HepG2 (cell line): ENCODE results near the gene GPC3. TPM values are rescaled to one million over a fixed set of nuclear protein-coding genes. Genes with fewer than 3 reads are reported as not detected.
A peak's percentile ranks its signal among the peaks of the same experiment; 100 is the strongest.

Source experiments
- ATAC-seq: fragments of 200-7000 bp; cut with Tn5 transposase; 3 replicates; pipeline ENCODE4 v1.9.1; 2020; ENCODE audit warnings: mild to moderate bottlenecking, moderate library complexity
- BruUV-seq: library from RNA; stranded (reverse); fragments of 400-500 nt; replicated peaks from 2 replicates; lab custom pipeline; 2021; lab: Mats Ljungman, UMichigan
- CTCF ChIA-PET: fragments of 300-600 bp; formaldehyde crosslinking; extraction: SDS; loops from one replicate; lab custom pipeline; 2021; ENCODE audit warnings: low total read pairs, inconsistent platforms, low intra/inter-chr PET ratio; lab: Yijun Ruan, JAX
- POLR2A ChIA-PET: fragments of 350-600 bp; sonication (Branson Sonifier 250); formaldehyde crosslinking; loops from one replicate; lab custom pipeline; 2020; ENCODE audit warnings: antibody characterized with exemption, inconsistent platforms; lab: Yijun Ruan, JAX
- DNase-seq: peaks from one replicate; pipeline ENCODE4 v3.0.0-alpha.2; 2015; ENCODE audit warnings: low spot score
- FAIRE-seq: peaks from 3 replicates; lab custom pipeline; 2011; peaks lifted over from hg19 to GRCh38; lab: Jason Lieb, UNC
- H2AFZ ChIP-seq: one replicate; pipeline ENCODE4 v1.6.1; 2011; ENCODE audit warnings: low read length, inconsistent platforms
- H3K27ac ChIP-seq: fragments of 300-600 bp; 3 replicates; pipeline ENCODE4 v1.8.0; 2011; ENCODE audit warnings: mixed run types, mild to moderate bottlenecking, mixed read lengths, low read length, inconsistent platforms; ENCODE audit not compliant: insufficient read depth; ENCODE audit errors: extremely low read length
- H3K27me3 ChIP-seq, 2 experiments: fragments of 200-600 bp in 1 of 2; 2 replicates in 1 of 2; 3 replicates in 1 of 2; pipeline versions ENCODE4 v1.6.0 to v1.8.0; 2011; ENCODE audit warnings: low read length in 2 of 2, mild to moderate bottlenecking in 2 of 2, moderate library complexity in 2 of 2, inconsistent platforms in 1 of 2; ENCODE audit not compliant: insufficient read depth in 2 of 2, control insufficient read depth in 1 of 2
- H3K36me3 ChIP-seq, 2 experiments: fragments of 200-600 bp in 1 of 2; replicated peaks in 1 of 2; 2 replicates in 1 of 2; 3 replicates in 1 of 2; pipeline versions ENCODE4 v1.5.1 to v1.8.0; 2011; ENCODE audit warnings: low read length in 2 of 2, inconsistent platforms in 1 of 2; ENCODE audit not compliant: insufficient read depth in 2 of 2, control insufficient read depth in 1 of 2
- H3K4me1 ChIP-seq: 2 replicates; pipeline ENCODE4 v1.5.1; 2012; ENCODE audit warnings: low read length, inconsistent platforms; ENCODE audit not compliant: insufficient read depth
- H3K4me2 ChIP-seq: 2 replicates; pipeline ENCODE4 v1.6.0; 2011; ENCODE audit warnings: low read depth, low read length, inconsistent platforms
- H3K4me3 ChIP-seq, 3 experiments: fragments of 200-600 bp in 1 of 3; sonication (generic), shearing (Covaris generic) in 1 of 3; replicated peaks in 1 of 3; 2 replicates each; pipeline ENCODE4 v1.5.1; 2011 to 2016; ENCODE audit warnings: low read length in 3 of 3, inconsistent platforms in 2 of 3, low read depth in 2 of 3, mild to moderate bottlenecking in 2 of 3, control low read depth in 1 of 3, mixed read lengths in 1 of 3; ENCODE audit not compliant: insufficient read depth in 1 of 3
- H3K79me2 ChIP-seq: one replicate; pipeline ENCODE4 v1.6.1; 2011; ENCODE audit warnings: low read length, inconsistent platforms; ENCODE audit not compliant: insufficient read depth
- H3K9ac ChIP-seq: 2 replicates; pipeline ENCODE4 v1.6.0; 2011; ENCODE audit warnings: mild to moderate bottlenecking, low read depth, low read length, inconsistent platforms; ENCODE audit not compliant: insufficient read depth
- H3K9me3 ChIP-seq: 2 replicates; pipeline ENCODE4 v1.5.1; 2012; ENCODE audit warnings: mild to moderate bottlenecking, low read length
- H4K20me1 ChIP-seq: 2 replicates; pipeline ENCODE4 v1.6.0; 2011; ENCODE audit warnings: inconsistent platforms, mild to moderate bottlenecking, low read length, moderate library complexity; ENCODE audit not compliant: insufficient read depth
- ARNT2 ChIP-seq: sonication (generic); formaldehyde crosslinking; IDR thresholded peaks from 2 replicates; pipeline ENCODE4 v1.8.0; 2022; ENCODE audit warnings: mild to moderate bottlenecking, low read depth, missing genetic modification reagents, moderate library complexity
- CENPX ChIP-seq: sonication (generic); formaldehyde crosslinking; IDR thresholded peaks from 2 replicates; pipeline ENCODE4 v1.9.0; 2021; ENCODE audit warnings: mild to moderate bottlenecking, missing genetic modification reagents, moderate library complexity
- FOXO1 ChIP-seq: sonication (generic); formaldehyde crosslinking; IDR thresholded peaks from 2 replicates; pipeline ENCODE4 v1.4.0; 2020; ENCODE audit warnings: missing genetic modification reagents
- MAFF ChIP-seq: IDR thresholded peaks from 2 replicates; pipeline ENCODE4 v1.6.1; 2011; ENCODE audit warnings: low read depth, low read length, improper control_type of control experiment
- MAFK ChIP-seq, 2 experiments: IDR thresholded peaks in 1 of 2; conservative IDR thresholded peaks in 1 of 2; 2 replicates each; pipeline ENCODE4 v1.6.1; 2011; ENCODE audit warnings: improper control_type of control experiment in 2 of 2, low read length in 2 of 2
- MBNL3 ChIP-seq: fragments of 250-450 bp; sonication (Bioruptor Pico); conservative IDR thresholded peaks from 2 replicates; pipeline ENCODE4 v1.8.0; 2022; ENCODE audit warnings: mild to moderate bottlenecking, inconsistent platforms
- POLR2G ChIP-seq: fragments of 200-400 bp; formaldehyde crosslinking; IDR thresholded peaks from 2 replicates; pipeline ENCODE4 v1.6.1; 2018; ENCODE audit warnings: mild to moderate bottlenecking, low read depth, low read length, moderate library complexity
- RBM22 ChIP-seq: fragments of 200-400 bp; formaldehyde crosslinking; optimal IDR thresholded peaks from 2 replicates; pipeline ENCODE3; 2017; ENCODE audit warnings: mild to moderate bottlenecking, low read length, moderate library complexity
- SOX13 ChIP-seq, 3 experiments: fragments of 450-650 bp in 1 of 3; sonication (generic) in 1 of 3; formaldehyde crosslinking in 1 of 3; IDR thresholded peaks in 2 of 3; conservative IDR thresholded peaks in 1 of 3; 2 replicates each; pipeline versions ENCODE4 v1.5.0 to v1.6.1; 2016 to 2020; ENCODE audit warnings: antibody characterized with exemption in 1 of 3, mild to moderate bottlenecking in 1 of 3, missing compliant biosample characterization in 1 of 3, missing genetic modification reagents in 1 of 3, moderate library complexity in 1 of 3
- WGBS: methylation state at CpG from one replicate; pipeline ENCODE4 v1.1.6; 2017; ENCODE audit warnings: low lambda C conversion rate; 5-methylcytosine and 5-hydroxymethylcytosine counted together
- in situ Hi-C: cut with HindIII; loops from 2 replicates; pipeline ENCODE4 v1.10.0; 2017; ENCODE audit warnings: low pct_unique_long_range_greater_than_20kb; ENCODE audit not compliant: extremely low pct_ligation_motif_present
- intact Hi-C: fragments of 100-400 bp; cut with micrococcal nuclease; formaldehyde crosslinking; loops from one replicate; pipeline ENCODE4 v1.10.0; 2022; ENCODE audit not compliant: unreplicated experiment
- polyA plus RNA-seq, 8 experiments: library from polyadenylated mRNA; depleted of rRNA in 3 of 8; stranded (reverse) in 7 of 8; unstranded in 1 of 8; fragments of >200 nt; fragmentation: Illumina TruSeq in 4 of 8; extraction: Trizol in 4 of 8; gene quantifications; 2 replicates each; pipeline versions ENCODE4 v1.2.1 to v1.2.3, GENCODE V29; 2011 to 2016; ENCODE audit warnings: low read depth in 4 of 8, missing spikeins in 1 of 8, mixed read lengths in 1 of 8; ENCODE audit not compliant: insufficient read depth in 1 of 8
- total RNA-seq, 5 experiments: library from RNA; depleted of rRNA; stranded (reverse); fragments of >200 nt; fragmentation: Illumina TruSeq; extraction: Trizol; gene quantifications; 2 replicates each; pipeline ENCODE4 v1.2.3, GENCODE V29; 2016; ENCODE audit warnings: low read depth in 1 of 5
- TF ChIP-seq, protein P1 (sequence below): sonication (generic); formaldehyde crosslinking; IDR thresholded peaks from 2 replicates; pipeline ENCODE4 v1.4.0; 2020; ENCODE audit warnings: missing genetic modification reagents

Gene GPC3
- total and polyA plus RNA-seq, 2 of the 13 experiments (the other 11 are each of a cell fraction or from before 2014, with no cell fraction given) = 1,799 to 3,263 TPM

DNA sequence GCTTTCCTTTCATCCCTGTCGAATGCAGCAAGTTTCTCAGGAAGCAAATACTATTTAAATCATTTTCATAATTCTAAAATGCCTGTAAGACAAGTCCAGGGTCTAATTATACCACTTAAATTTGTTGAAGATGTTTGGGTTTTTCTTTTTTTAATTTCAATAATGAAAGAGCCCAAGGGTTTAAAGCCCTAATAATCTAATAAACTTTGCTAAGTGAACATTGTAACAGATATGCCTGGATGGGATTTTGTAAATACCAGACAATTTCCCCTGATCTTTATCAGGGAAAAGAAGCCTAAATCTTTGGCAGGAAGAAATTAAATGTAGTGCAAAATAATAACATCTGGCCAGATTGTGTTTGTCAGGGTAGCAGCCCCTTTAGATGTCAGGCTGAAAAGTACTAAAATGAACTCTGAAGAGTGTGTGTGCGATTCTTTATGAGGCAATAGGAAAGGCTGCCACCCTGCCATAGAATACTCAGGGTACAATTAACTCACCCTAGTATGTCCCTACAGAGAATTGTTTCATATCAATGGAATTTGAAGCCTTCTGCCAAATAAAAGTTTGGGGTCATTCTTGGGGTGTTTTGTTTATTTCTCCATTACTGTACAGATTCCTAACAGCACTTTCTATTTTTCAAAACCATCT lies 45.6 kb downstream of the GPC3 start:
- BruUV-seq = no TSS peak
- Histone ChIP-seq H3K27ac (no peak overlapping the region), H3K9ac (no peak overlapping the region), H3K79me2 (peaks cover 92% of the 10 kb centered on the region), H3K4me1 (peaks cover 66% of the 10 kb centered on the region), H2AFZ (no peak overlapping the region), H3K27me3 (no peaks in the 10 kb centered on the region), H3K36me3 (peaks cover 4 to 18% of the 10 kb centered on the region in 2 experiments; a peak in 3 of 5 replicates), H4K20me1 (peaks cover 85% of the 10 kb centered on the region), H3K4me2 (no peak overlapping the region), H3K9me3 (no peaks in the 10 kb centered on the region), H3K4me3 (no peak overlapping the region)
- FAIRE-seq (no peak), DNase-seq (no peak), ATAC-seq (no peak)
- in situ Hi-C loops = no loop called here
- 90% methylated on average over 2 of the region's 2 CpGs for WGBS
- POLR2A ChIA-PET = no interaction called here
- CTCF ChIA-PET = no interaction called here
- intact Hi-C loops = no loop called here
- TF ChIP-seq, protein P1, sequence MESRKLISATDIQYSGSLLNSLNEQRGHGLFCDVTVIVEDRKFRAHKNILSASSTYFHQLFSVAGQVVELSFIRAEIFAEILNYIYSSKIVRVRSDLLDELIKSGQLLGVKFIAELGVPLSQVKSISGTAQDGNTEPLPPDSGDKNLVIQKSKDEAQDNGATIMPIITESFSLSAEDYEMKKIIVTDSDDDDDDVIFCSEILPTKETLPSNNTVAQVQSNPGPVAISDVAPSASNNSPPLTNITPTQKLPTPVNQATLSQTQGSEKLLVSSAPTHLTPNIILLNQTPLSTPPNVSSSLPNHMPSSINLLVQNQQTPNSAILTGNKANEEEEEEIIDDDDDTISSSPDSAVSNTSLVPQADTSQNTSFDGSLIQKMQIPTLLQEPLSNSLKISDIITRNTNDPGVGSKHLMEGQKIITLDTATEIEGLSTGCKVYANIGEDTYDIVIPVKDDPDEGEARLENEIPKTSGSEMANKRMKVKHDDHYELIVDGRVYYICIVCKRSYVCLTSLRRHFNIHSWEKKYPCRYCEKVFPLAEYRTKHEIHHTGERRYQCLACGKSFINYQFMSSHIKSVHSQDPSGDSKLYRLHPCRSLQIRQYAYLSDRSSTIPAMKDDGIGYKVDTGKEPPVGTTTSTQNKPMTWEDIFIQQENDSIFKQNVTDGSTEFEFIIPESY (CRISPR knock-in tag) = no peak
- TF ChIP-seq RBM22 = peak; percentile 49

DNA sequence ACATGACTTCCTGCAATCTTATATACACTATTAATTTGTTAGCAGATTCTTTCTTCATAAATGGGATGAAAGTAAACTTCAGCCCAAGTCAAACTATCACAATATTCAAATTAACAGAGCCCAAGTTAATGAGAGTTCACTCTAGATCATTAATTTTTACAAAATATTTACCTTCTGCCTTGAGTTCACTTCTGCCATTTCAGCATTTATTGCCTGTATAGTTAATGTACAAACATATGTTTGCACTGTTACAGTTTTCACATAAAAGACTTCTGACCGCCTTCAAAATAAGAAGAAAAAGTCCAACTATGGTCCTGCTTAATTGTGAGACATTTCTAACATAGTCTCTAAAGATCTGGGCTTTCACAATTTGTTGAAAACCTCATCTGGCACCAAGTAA lies 46.9 kb downstream of the GPC3 start:
- TF ChIP-seq CENPX (CRISPR knock-in tag) = no peak
- TF ChIP-seq SOX13 (IDR thresholded peaks at IDR 0.05) = no peak
- no peak for TF ChIP-seq SOX13 (CRISPR knock-in tag; conservative IDR thresholded peaks at IDR 0.05 in 1 of 2, IDR thresholded peaks at IDR 0.05 in 1 of 2)
- TF ChIP-seq ARNT2 (CRISPR knock-in tag) = no peak
- TF ChIP-seq POLR2G = no peak
- peak; percentile 84 for TF ChIP-seq MAFK (conservative IDR thresholded peaks at IDR 0.05 in 1 of 2, IDR thresholded peaks at IDR 0.05 in 1 of 2; ENCODE audit: low read length in 2 of 2)
- TF ChIP-seq MAFF = peak; percentile 82
- no peak for TF ChIP-seq MBNL3 (CRISPR knock-in tag)
- TF ChIP-seq FOXO1 (CRISPR knock-in tag) = no peak
- Histone ChIP-seq H3K27me3 (no peaks in the 10 kb centered on the region), H3K27ac (no peak overlapping the region), H3K9me3 (no peaks in the 10 kb centered on the region), H3K4me3 (no peak overlapping the region), H2AFZ (no peak overlapping the region), H3K4me2 (no peak overlapping the region), H4K20me1 (peaks cover 74% of the 10 kb centered on the region), H3K79me2 (peaks cover 82% of the 10 kb centered on the region), H3K4me1 (peaks cover 58% of the 10 kb centered on the region), H3K9ac (no peak overlapping the region), H3K36me3 (peaks cover 2 to 16% of the 10 kb centered on the region in 2 experiments; a peak in 3 of 5 replicates)
- in situ Hi-C loops = no loop called here
- WGBS = 41% methylated on average over 1 of the region's 1 CpG
- CTCF ChIA-PET = no interaction called here
- POLR2A ChIA-PET = no interaction called here
- no peak for ATAC-seq
- DNase-seq = no peak
- TSS peak; percentile 0 for BruUV-seq
- intact Hi-C loops = no loop called here
- no peak for FAIRE-seq
